ENCODE measurements around the gene IGF2.

Gene IGF2

DNA sequence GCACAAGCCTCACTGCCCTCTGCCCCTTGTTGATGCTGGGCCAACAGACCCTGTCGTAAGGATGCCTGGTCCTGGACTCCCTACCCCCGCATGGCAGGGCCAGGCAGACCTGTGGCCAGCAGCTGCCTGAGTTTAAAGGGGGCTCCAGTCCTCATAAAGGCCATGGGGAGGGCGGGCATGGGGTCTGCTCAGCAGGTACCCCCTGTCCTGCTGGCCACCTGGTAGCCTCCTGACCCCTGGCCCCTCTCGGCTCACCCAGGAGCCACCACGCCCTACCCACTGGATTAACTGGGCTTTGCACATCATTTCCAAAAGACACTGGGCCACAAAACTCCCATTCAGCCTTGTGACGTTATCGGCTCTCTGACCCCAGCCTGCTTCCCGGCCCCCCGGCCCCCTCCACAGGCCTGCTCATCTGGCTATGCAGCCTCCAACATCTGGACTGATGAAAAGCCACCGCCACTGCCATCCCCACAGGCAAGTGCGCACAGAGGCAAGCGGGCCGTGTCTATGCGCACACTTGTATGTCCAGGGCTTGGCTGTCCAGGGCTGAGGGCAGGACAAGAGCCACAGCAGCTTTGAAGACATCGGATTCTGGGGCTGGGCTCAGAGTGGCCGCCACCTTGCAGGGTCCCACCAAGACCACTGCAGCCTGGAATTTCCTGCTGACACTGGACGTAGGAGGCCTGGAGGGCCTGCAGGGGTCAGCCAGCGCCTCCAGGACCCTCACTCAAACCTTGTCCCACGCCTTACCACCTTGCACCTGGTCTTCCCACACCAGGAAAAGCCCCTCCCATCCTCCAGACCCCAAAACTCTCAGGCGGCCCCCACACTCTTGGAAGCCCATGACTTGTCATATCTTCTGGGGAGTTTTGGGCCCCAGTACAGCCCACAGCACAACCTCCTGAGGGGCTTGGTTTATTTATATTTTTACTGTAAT is 48.7 kb downstream of the IGF2 start:
- DNase-seq, result no peak

DNA sequence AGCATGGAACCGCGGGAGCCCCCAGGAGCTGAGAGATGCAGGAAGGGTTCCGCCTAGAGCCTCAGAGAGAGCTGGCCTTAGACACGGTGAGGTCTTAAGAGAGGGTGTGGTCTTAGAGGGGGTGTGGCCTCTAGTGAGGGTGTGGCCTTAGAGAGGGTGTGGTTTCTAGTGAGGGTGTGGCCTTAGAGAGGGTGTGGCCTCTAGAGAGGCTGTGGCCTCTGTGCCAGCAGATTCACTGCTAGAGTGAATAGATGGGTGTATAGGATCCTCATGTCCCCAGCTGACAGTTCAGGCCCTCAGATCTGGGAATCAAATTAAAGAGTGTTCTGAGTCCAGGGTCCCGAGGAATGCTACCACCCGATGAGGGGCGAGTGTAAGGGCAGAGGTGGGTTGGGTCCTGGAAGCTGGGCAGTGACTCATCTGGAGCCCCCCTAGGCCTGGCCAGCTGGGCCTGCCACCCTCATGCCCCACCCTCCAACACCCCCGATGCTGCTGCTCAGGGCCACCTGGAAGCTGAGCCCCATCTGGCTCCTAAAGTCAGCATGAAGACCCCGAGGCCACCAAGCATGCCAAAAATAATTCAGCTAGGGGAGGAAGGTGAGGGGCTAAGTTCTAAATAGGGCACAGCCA is 49.5 kb downstream of the IGF2 start:
- DNase-seq, result no peak

DNA sequence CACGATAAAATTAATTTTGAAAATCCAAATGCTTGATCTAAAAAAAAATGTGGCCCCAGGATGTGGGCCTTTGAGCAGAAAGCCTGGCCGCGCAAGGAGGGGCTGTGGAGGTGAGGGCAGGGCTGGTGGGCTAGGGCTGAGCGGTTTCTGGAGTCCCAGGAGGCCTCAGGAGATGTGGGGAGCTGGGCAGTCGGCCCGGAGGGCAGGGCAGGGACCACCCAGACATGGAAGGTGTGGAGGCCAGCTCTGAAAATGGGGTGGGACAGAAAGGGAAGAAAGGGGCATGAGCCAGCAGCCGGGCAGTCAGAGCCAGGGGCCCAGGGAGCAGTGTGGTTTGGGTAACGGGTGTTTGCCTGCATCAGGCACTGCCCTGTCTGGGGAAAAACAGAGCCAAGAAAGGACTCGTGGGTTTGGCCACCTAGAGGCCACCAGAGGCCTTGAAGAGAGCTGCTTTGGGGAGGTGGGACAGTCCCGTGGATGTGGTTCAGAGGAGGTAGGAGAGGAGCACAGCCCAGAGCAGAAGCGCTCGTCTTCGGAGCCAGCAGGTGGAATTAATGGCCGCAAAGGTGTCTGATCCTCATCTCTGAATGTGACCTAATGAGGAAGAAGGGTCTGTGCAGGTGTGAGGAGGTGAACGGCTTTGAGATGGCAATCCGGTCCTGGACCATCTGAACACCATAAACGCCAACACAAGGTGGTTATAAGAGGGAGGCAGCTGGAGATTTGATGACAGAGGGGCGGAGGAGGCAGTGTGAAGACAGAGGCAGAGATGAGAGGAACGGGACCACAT is 50.2 kb downstream of the IGF2 start:
- no peak for DNase-seq

DNA sequence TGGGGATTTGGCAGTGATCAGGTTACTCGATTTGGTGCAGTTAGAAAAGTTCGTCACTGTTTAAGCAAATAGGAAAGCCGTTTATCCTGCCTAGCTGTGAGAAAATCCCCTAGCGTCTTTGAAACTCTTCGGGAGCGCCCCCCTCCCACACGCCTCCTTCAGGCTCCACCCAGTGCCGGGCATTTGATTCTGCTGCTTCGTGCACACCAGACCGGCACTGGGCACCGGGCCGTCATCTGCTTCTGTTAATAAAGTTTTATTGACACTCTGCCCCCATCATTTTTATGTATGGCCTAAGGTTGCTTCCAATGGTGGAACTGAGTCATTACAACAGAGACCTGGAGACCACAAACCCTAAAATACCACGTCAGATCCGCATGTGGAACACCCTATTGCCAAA is 50.9 kb downstream of the IGF2 start:
- no peak for DNase-seq

DNA sequence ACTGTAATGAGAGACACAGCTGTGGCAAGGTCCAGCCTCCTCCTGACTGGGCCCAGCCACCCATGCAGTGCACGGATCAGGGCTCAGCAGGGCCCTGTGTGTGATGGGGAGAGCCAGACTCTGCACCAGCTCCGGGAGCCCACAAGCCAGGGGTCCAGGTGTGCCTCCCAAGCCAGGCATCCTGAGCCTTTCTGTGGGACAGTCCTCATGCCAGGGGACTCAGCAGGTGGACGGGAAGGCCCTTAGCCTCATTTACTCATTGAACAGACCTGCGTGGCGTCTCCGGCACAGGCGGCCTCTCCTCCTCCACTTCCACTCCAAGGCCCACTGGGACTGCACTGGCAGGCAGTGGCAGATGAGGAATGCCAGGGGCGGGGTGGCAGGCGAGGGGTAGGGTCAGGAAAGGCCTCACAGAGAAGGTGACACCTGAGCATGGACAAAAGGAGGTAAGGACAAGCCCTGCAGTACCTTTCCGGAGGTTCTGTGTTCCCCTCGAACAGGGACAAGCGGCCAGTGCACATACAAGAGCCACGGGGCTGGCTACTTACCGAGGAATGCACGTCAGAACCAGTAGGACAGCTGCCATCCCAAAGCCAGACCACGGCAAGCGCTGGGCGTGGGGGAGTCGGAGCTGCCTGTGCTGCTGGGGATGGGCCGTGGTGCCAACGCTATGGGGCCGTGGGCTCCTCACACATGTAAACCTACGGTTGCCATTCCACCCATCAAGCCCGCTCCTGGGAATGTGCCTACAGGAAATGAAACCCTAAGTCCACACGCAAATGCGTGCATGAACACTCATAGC is 52.7 kb downstream of the IGF2 start:
- no peak for DNase-seq

DNA sequence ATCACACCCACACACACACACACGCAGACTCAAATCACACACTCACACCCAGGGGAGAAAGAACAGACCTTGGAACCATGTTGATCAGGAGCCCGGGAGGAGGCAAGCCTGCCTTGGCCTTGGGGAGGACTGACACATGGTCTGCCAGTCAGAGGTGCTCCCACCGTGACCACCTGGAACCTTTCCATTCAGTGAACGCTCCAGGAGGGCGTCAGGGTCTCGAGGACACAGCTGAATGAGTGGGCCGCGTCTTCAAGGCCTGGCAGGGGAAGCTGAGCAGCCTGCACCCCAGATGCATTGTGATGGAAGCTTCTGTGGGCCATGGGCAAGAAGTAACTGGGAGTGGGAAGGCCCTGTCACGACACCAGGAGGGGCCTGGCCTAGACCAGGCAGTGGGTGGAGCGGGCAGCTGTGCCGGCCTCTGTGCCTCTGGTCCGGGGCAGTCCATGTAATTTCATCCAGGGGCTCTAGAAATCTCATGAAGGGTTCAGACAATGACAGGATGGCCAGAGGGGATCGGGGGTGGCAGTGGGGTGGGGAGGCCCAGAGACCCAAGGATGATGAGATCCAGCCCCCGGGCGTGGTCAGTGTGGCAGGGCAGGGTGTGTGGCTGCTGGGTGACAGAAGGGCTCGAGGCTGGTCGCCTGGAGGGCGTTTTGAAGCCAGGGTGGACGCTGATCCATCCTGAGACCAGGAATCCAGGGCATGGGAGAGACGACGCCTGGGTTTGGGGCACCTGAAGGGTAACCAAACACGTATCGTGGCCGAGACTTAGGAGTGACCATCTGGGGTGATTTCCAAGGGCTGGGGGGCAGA is 53.7 kb downstream of the IGF2 start:
- DNase-seq, result no peak

DNA sequence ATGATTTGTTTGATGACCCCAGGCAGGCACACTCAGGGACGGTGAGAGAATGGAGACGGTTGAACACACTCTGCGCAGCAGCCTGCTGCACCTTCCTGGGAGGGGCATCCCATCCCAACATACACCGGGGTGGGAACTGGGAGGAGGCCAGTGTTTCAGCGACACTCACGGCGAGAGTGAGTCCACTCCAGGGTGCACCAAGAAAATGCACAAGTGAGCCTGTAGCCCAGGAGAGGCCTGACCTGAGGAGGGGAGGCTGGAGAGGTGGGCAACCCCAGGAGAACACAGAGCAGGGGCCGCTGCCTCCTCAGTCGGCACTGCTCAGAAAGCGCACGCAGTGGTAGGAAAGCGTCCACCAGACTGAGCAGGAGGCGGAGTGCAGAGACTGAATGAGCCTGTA is 54.5 kb downstream of the IGF2 start:
- no peak for DNase-seq

All from midbrain (tissue), 1 donor.